22Rv1 (cell line): ENCODE measurements around the gene ACP5.

Experiments used
- CTCF ChIP-seq: fragments of 450-650 bp; IDR thresholded peaks from 2 replicates; pipeline ENCODE4 v1.5.1; 2017; ENCODE audit warnings: mild to moderate bottlenecking
- ZFX ChIP-seq: fragments of 450-650 bp; IDR thresholded peaks from 2 replicates; pipeline ENCODE4 v1.6.1; 2017; ENCODE audit warnings: antibody characterized with exemption, borderline replicate concordance

DNA sequence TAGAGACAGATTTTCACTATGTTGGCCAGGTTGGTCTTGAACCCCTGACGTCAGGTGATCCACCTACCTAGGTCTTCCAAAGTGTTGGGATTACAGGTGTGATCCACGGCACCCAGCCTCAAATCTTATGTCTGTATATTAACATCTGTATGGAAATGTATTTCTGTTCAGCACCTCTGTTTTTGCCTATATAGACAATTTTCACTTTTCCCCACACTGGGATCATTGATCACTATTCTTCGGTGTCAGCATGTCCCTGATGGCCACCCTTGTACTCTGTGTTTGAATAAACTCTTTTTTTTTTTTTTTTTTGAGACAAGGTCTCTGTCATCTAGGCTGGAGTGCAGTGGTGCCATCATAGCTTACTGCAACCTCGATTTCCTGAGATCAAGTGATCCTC lies 16.6 kb upstream of the ACP5 start:
- TF ChIP-seq CTCF: no peak
- no peak for TF ChIP-seq ZFX
